ENCODE results near the gene CACNA2D2. TPM values are rescaled to one million over a fixed set of nuclear protein-coding genes. Genes with fewer than 3 reads are reported as not detected.

The CACNA2D2 gene
- total and polyA plus RNA-seq, 2 of the 13 experiments (the other 11 are each of a cell fraction or from before 2014, with no cell fraction given), result not detected

DNA sequence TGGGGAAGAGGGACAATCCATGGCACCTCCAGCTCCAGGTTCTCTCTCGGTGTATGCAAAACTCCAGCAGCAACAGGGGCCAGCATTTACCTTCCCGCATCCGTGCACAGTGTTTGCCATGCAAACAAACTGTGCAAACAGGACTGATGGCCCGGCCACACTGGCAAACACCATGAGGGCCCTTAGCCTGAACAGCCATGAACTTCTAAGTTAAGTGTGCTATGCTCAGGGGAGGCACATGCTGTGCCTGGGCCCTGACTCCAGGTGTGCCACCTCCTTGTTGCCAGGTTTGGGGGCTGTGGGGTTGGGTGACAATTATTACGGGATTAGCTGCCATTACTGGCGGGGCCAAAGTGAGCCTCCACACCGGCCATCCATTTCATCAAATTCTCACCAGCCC lies 57.5 kb downstream of the CACNA2D2 start (continued):
- TF ChIP-seq, protein P1, sequence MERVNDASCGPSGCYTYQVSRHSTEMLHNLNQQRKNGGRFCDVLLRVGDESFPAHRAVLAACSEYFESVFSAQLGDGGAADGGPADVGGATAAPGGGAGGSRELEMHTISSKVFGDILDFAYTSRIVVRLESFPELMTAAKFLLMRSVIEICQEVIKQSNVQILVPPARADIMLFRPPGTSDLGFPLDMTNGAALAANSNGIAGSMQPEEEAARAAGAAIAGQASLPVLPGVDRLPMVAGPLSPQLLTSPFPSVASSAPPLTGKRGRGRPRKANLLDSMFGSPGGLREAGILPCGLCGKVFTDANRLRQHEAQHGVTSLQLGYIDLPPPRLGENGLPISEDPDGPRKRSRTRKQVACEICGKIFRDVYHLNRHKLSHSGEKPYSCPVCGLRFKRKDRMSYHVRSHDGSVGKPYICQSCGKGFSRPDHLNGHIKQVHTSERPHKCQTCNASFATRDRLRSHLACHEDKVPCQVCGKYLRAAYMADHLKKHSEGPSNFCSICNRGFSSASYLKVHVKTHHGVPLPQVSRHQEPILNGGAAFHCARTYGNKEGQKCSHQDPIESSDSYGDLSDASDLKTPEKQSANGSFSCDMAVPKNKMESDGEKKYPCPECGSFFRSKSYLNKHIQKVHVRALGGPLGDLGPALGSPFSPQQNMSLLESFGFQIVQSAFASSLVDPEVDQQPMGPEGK (CRISPR knock-in tag; IDR thresholded peaks at IDR 0.05), result peak; percentile 74
- TF ChIP-seq STAG1 (CRISPR knock-in tag; IDR thresholded peaks at IDR 0.05) (peak; percentile 35), RFXAP (CRISPR knock-in tag; IDR thresholded peaks at IDR 0.05; ENCODE audit: borderline replicate concordance) (peak; percentile 71; the same call in 1 of the 2 replicates), ZNF614 (CRISPR knock-in tag; IDR thresholded peaks at IDR 0.05; ENCODE audit: borderline replicate concordance) (0 out of 2 replicates have a peak, but pooled peaks have one; percentile 78), ISL2 (CRISPR knock-in tag; IDR thresholded peaks at IDR 0.05) (peak; percentile 80), ZNF737 (CRISPR knock-in tag; IDR thresholded peaks at IDR 0.05; ENCODE audit: borderline replicate concordance) (no peak), NFYC (CRISPR knock-in tag; IDR thresholded peaks at IDR 0.05) (no peak)
- TF ChIP-seq, protein P2, sequence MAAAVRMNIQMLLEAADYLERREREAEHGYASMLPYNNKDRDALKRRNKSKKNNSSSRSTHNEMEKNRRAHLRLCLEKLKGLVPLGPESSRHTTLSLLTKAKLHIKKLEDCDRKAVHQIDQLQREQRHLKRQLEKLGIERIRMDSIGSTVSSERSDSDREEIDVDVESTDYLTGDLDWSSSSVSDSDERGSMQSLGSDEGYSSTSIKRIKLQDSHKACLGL (CRISPR knock-in tag; IDR thresholded peaks at IDR 0.05), result peak; percentile 65; the same call in 1 of the 2 replicates
- TF ChIP-seq, protein P3, sequence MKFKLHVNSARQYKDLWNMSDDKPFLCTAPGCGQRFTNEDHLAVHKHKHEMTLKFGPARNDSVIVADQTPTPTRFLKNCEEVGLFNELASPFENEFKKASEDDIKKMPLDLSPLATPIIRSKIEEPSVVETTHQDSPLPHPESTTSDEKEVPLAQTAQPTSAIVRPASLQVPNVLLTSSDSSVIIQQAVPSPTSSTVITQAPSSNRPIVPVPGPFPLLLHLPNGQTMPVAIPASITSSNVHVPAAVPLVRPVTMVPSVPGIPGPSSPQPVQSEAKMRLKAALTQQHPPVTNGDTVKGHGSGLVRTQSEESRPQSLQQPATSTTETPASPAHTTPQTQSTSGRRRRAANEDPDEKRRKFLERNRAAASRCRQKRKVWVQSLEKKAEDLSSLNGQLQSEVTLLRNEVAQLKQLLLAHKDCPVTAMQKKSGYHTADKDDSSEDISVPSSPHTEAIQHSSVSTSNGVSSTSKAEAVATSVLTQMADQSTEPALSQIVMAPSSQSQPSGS (CRISPR knock-in tag; IDR thresholded peaks at IDR 0.05), result peak; percentile 69; the same call in 1 of the 2 replicates
- TF ChIP-seq, protein P4, sequence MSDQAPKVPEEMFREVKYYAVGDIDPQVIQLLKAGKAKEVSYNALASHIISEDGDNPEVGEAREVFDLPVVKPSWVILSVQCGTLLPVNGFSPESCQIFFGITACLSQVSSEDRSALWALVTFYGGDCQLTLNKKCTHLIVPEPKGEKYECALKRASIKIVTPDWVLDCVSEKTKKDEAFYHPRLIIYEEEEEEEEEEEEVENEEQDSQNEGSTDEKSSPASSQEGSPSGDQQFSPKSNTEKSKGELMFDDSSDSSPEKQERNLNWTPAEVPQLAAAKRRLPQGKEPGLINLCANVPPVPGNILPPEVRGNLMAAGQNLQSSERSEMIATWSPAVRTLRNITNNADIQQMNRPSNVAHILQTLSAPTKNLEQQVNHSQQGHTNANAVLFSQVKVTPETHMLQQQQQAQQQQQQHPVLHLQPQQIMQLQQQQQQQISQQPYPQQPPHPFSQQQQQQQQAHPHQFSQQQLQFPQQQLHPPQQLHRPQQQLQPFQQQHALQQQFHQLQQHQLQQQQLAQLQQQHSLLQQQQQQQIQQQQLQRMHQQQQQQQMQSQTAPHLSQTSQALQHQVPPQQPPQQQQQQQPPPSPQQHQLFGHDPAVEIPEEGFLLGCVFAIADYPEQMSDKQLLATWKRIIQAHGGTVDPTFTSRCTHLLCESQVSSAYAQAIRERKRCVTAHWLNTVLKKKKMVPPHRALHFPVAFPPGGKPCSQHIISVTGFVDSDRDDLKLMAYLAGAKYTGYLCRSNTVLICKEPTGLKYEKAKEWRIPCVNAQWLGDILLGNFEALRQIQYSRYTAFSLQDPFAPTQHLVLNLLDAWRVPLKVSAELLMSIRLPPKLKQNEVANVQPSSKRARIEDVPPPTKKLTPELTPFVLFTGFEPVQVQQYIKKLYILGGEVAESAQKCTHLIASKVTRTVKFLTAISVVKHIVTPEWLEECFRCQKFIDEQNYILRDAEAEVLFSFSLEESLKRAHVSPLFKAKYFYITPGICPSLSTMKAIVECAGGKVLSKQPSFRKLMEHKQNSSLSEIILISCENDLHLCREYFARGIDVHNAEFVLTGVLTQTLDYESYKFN (CRISPR knock-in tag; conservative IDR thresholded peaks at IDR 0.05), result peak; percentile 86
- TF ChIP-seq, protein P5, sequence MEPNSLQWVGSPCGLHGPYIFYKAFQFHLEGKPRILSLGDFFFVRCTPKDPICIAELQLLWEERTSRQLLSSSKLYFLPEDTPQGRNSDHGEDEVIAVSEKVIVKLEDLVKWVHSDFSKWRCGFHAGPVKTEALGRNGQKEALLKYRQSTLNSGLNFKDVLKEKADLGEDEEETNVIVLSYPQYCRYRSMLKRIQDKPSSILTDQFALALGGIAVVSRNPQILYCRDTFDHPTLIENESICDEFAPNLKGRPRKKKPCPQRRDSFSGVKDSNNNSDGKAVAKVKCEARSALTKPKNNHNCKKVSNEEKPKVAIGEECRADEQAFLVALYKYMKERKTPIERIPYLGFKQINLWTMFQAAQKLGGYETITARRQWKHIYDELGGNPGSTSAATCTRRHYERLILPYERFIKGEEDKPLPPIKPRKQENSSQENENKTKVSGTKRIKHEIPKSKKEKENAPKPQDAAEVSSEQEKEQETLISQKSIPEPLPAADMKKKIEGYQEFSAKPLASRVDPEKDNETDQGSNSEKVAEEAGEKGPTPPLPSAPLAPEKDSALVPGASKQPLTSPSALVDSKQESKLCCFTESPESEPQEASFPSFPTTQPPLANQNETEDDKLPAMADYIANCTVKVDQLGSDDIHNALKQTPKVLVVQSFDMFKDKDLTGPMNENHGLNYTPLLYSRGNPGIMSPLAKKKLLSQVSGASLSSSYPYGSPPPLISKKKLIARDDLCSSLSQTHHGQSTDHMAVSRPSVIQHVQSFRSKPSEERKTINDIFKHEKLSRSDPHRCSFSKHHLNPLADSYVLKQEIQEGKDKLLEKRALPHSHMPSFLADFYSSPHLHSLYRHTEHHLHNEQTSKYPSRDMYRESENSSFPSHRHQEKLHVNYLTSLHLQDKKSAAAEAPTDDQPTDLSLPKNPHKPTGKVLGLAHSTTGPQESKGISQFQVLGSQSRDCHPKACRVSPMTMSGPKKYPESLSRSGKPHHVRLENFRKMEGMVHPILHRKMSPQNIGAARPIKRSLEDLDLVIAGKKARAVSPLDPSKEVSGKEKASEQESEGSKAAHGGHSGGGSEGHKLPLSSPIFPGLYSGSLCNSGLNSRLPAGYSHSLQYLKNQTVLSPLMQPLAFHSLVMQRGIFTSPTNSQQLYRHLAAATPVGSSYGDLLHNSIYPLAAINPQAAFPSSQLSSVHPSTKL (CRISPR knock-in tag; IDR thresholded peaks at IDR 0.05), result peak; percentile 91
- TF ChIP-seq, protein P6, sequence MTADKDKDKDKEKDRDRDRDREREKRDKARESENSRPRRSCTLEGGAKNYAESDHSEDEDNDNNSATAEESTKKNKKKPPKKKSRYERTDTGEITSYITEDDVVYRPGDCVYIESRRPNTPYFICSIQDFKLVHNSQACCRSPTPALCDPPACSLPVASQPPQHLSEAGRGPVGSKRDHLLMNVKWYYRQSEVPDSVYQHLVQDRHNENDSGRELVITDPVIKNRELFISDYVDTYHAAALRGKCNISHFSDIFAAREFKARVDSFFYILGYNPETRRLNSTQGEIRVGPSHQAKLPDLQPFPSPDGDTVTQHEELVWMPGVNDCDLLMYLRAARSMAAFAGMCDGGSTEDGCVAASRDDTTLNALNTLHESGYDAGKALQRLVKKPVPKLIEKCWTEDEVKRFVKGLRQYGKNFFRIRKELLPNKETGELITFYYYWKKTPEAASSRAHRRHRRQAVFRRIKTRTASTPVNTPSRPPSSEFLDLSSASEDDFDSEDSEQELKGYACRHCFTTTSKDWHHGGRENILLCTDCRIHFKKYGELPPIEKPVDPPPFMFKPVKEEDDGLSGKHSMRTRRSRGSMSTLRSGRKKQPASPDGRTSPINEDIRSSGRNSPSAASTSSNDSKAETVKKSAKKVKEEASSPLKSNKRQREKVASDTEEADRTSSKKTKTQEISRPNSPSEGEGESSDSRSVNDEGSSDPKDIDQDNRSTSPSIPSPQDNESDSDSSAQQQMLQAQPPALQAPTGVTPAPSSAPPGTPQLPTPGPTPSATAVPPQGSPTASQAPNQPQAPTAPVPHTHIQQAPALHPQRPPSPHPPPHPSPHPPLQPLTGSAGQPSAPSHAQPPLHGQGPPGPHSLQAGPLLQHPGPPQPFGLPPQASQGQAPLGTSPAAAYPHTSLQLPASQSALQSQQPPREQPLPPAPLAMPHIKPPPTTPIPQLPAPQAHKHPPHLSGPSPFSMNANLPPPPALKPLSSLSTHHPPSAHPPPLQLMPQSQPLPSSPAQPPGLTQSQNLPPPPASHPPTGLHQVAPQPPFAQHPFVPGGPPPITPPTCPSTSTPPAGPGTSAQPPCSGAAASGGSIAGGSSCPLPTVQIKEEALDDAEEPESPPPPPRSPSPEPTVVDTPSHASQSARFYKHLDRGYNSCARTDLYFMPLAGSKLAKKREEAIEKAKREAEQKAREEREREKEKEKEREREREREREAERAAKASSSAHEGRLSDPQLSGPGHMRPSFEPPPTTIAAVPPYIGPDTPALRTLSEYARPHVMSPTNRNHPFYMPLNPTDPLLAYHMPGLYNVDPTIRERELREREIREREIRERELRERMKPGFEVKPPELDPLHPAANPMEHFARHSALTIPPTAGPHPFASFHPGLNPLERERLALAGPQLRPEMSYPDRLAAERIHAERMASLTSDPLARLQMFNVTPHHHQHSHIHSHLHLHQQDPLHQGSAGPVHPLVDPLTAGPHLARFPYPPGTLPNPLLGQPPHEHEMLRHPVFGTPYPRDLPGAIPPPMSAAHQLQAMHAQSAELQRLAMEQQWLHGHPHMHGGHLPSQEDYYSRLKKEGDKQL (CRISPR knock-in tag; IDR thresholded peaks at IDR 0.05; ENCODE audit: low read depth), result peak; percentile 84

Data from HepG2 (cell line).